Ishikawa (cell line): ENCODE results near the gene SLC7A10.

Experiments
- CEBPB ChIP-seq: IDR thresholded peaks from 2 replicates; pipeline ENCODE4 v1.6.1; 2012
- CREB1 ChIP-seq: IDR thresholded peaks from 2 replicates; pipeline ENCODE4 v1.6.1; 2012; ENCODE audit warnings: low read depth
- EP300 ChIP-seq: IDR thresholded peaks from 2 replicates; pipeline ENCODE4 v1.6.1; 2012; ENCODE audit warnings: borderline replicate concordance
- FOXM1 ChIP-seq: IDR thresholded peaks from 2 replicates; pipeline ENCODE4 v1.6.1; 2012; ENCODE audit warnings: low read depth, borderline replicate concordance
- MAX ChIP-seq: IDR thresholded peaks from 2 replicates; pipeline ENCODE4 v1.6.1; 2012
- NFIC ChIP-seq: IDR thresholded peaks from 2 replicates; pipeline ENCODE4 v1.6.1; 2012
- RAD21 ChIP-seq: IDR thresholded peaks from 2 replicates; pipeline ENCODE4 v1.6.1; 2012; ENCODE audit warnings: low read depth
- REST ChIP-seq: IDR thresholded peaks from 2 replicates; pipeline ENCODE4 v1.6.1; 2012; ENCODE audit warnings: low read depth, mild to moderate bottlenecking
- TAF1 ChIP-seq: IDR thresholded peaks from 2 replicates; pipeline ENCODE4 v1.6.1; 2012; ENCODE audit warnings: low read depth, mild to moderate bottlenecking
- TCF12 ChIP-seq: IDR thresholded peaks from 2 replicates; pipeline ENCODE4 v1.6.1; 2012; ENCODE audit warnings: low read depth
- USF1 ChIP-seq: IDR thresholded peaks from 2 replicates; pipeline ENCODE4 v1.6.1; 2012
- YY1 ChIP-seq: IDR thresholded peaks from 2 replicates; pipeline ENCODE4 v1.6.1; 2012; ENCODE audit warnings: low read depth
- ZBTB7A ChIP-seq: IDR thresholded peaks from 2 replicates; pipeline ENCODE4 v1.6.1; 2012; ENCODE audit warnings: low read depth

- TF ChIP-seq RAD21 (no peak), REST (no peak), NFIC (no peak), YY1 (no peak), CEBPB (no peak), TAF1 (no peak), EP300 (no peak), ZBTB7A (peak; percentile 50; the same call in 1 of the 2 replicates), MAX (no peak), USF1 (no peak), CREB1 (no peak), TCF12 (no peak; the same call in 1 of the 2 replicates), FOXM1 (no peak)
These were observed 49.6 kb downstream of the SLC7A10 start for GRCh38 chr19:33175886-33176669.
